Stimulated activated CD4-positive, alpha-beta T cell treated with anti-CD3 and anti-CD28 coated beads, Interleukin-12 subunit alpha, Interleukin-12 subunit beta, amount 100 ng/mL, for 24 hours (primary cell): ENCODE data around the gene LPO.

Experiments used
- DNase-seq, 2 experiments: peaks; one replicate each; pipeline ENCODE4 v3.0.0-alpha.2; 2020; ENCODE audit warnings: low read depth in 2 of 2

LPO gene

GRCh38 chr17:58229384-58229783 lies 9.0 kb upstream of the LPO start:
- DNase-seq: no peak

- DNase-seq: no peak
These were observed 8.5 kb upstream of the LPO start for GRCh38 chr17:58229881-58230280.

- DNase-seq: no peak
These were observed 6.7 kb upstream of the LPO start for GRCh38 chr17:58231641-58232040.

- no peak for DNase-seq
These were observed 5.7 kb upstream of the LPO start for GRCh38 chr17:58232707-58233156.

- DNase-seq: no peak
These were observed 4.8 kb upstream of the LPO start for GRCh38 chr17:58233543-58233942.

- DNase-seq: no peak
These were observed 3.9 kb upstream of the LPO start for GRCh38 chr17:58234512-58234911.

GRCh38 chr17:58235821-58236220 lies 2.6 kb upstream of the LPO start:
- no peak for DNase-seq

- DNase-seq: no peak
These were observed 2.0 kb upstream of the LPO start for GRCh38 chr17:58236394-58236793.

GRCh38 chr17:58239987-58240386 lies 1.6 kb downstream of the LPO start:
- DNase-seq: no peak

- no peak for DNase-seq
These were observed 3.9 kb downstream of the LPO start for GRCh38 chr17:58242171-58242784.

GRCh38 chr17:58244963-58245362 lies 6.6 kb downstream of the LPO start:
- DNase-seq: no peak

- no peak for DNase-seq
These were observed 7.2 kb downstream of the LPO start for GRCh38 chr17:58245428-58246103.

- DNase-seq: no peak
These were observed 7.8 kb downstream of the LPO start for GRCh38 chr17:58246104-58246740.

- DNase-seq: no peak
These were observed 8.4 kb downstream of the LPO start for GRCh38 chr17:58246781-58247180.

- no peak for DNase-seq
These were observed 9.4 kb downstream of the LPO start for GRCh38 chr17:58247511-58248363.

GRCh38 chr17:58248955-58249269 lies 10.5 kb downstream of the LPO start:
- DNase-seq: no peak

GRCh38 chr17:58249270-58250133 lies 11.1 kb downstream of the LPO start:
- DNase-seq: peak; percentile 65 to 66

GRCh38 chr17:58250344-58251011 lies 12.1 kb downstream of the LPO start:
- no peak for DNase-seq

GRCh38 chr17:58252141-58252540 lies 13.8 kb downstream of the LPO start:
- no peak for DNase-seq

- no peak for DNase-seq
These were observed 14.7 kb downstream of the LPO start for GRCh38 chr17:58253082-58253481.

- DNase-seq: no peak
These were observed 16.4 kb downstream of the LPO start for GRCh38 chr17:58254803-58255202.
